Right lobe of liver (tissue), 4 donors: Measurements from ENCODE around the gene ACO2.

ENCODE experiments used
- POLR2A ChIP-seq: fragments of 450-650 bp; IDR thresholded peaks from one replicate; pipeline ENCODE4 v1.6.1; 2017; ENCODE audit warnings: antibody characterized with exemption, mild to moderate bottlenecking
- TF ChIP-seq, protein P1 (sequence below), 4 donors: fragments of 200-600 bp in 3 of 4; fragments of 450-650 bp in 1 of 4; IDR thresholded peaks; one replicate each; pipeline versions ENCODE4 v1.5.1 to v1.8.0; 2016 to 2022; ENCODE audit warnings: antibody characterized with exemption in 4 of 4, mild to moderate bottlenecking in 2 of 4
- donor health status: DM: no; HTN: no; CAD: no.
- donor health status: DM: no; HTN: no; CAD: no.
- donor health status: DM: no; HTN: yes; CAD: no.

DNA sequence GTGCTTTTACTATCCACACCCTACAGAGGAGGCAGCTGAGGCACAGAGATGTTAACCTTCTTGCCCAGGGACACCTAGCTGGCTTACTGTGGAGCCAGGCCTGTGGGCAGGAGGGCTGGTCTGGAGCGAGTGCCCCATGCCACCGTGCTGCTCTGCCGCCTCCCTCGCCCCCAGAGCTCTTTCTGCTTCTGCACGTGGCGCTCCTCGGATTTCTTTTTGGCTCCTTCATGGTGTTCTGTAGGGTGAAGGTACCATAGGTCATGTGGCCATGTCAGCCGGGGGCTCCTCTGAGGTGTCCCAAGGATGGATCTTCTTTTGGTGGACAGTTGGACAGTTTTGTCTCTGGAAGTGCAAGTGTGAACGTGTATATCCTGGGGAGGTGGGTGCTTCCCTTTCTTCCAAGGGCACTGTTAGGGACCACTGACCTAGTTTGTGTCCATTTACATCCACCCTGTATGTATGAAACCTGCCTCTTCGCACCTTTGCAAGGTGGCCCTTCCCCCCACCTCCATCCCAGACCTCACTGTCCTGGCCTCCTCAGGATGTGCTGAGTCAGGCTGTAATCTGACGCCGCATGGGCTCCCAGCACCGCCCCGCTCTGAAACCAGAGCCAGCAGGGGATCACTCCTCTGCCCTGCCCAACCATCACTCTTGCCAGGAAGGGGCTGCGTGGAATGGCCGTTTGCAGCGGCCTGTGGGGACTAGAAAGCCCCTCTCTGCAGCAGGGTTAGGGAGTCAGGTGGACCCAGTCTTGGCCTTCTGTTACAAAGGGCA lies 43.7 kb downstream of the ACO2 start:
- TF ChIP-seq, protein P1, sequence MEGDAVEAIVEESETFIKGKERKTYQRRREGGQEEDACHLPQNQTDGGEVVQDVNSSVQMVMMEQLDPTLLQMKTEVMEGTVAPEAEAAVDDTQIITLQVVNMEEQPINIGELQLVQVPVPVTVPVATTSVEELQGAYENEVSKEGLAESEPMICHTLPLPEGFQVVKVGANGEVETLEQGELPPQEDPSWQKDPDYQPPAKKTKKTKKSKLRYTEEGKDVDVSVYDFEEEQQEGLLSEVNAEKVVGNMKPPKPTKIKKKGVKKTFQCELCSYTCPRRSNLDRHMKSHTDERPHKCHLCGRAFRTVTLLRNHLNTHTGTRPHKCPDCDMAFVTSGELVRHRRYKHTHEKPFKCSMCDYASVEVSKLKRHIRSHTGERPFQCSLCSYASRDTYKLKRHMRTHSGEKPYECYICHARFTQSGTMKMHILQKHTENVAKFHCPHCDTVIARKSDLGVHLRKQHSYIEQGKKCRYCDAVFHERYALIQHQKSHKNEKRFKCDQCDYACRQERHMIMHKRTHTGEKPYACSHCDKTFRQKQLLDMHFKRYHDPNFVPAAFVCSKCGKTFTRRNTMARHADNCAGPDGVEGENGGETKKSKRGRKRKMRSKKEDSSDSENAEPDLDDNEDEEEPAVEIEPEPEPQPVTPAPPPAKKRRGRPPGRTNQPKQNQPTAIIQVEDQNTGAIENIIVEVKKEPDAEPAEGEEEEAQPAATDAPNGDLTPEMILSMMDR (IDR thresholded peaks at IDR 0.05), result no peak
- no peak for TF ChIP-seq POLR2A
